PC-9 (cell line): Measurements from ENCODE around the gene PPP2R5C. TPM values are rescaled to one million over a fixed set of nuclear protein-coding genes. Genes with fewer than 3 reads are reported as not detected.

Experiments
- BruUV-seq: library from RNA; stranded (reverse); fragments of 400-500 nt; replicated peaks from 2 replicates; lab custom pipeline; 2021; lab: Mats Ljungman, UMichigan
- CTCF ChIA-PET: fragments of 300-600 bp; sonication (Branson Sonifier 250); formaldehyde crosslinking; loops from one replicate; lab custom pipeline; 2022; ENCODE audit warnings: antibody characterized with exemption; lab: Charles Lee
- POLR2A ChIA-PET: fragments of 300-600 bp; sonication (Branson Sonifier 250); formaldehyde crosslinking; loops from one replicate; lab custom pipeline; 2022; ENCODE audit warnings: antibody characterized with exemption; ENCODE audit not compliant: unreplicated experiment; lab: Charles Lee
- DNase-seq, 2 experiments: peaks; one replicate each; pipeline versions ENCODE4 v3.0.0 to v3.0.0-alpha.2; 2015 to 2022; ENCODE audit warnings: mixed read lengths in 1 of 2
- H2AFZ ChIP-seq: fragments of 200-600 bp; sonication (generic); 2 replicates; pipeline ENCODE4 v1.8.1; 2017; ENCODE audit warnings: antibody characterized with exemption
- H3F3A ChIP-seq: fragments of 200-600 bp; sonication (generic); 2 replicates; pipeline ENCODE4 v1.8.1; 2017; ENCODE audit warnings: antibody characterized with exemption, mild to moderate bottlenecking, low read depth; ENCODE audit not compliant: insufficient read depth
- H3K27ac ChIP-seq: fragments of 200-600 bp; sonication (generic); 2 replicates; pipeline ENCODE4 v1.6.1; 2016; ENCODE audit warnings: mixed run types
- H3K27me3 ChIP-seq: fragments of 200-600 bp; sonication (generic); 2 replicates; pipeline ENCODE4 v1.6.1; 2016; ENCODE audit warnings: low read depth, mixed run types; ENCODE audit not compliant: insufficient read depth
- H3K36me3 ChIP-seq: fragments of 200-600 bp; sonication (generic); 2 replicates; pipeline ENCODE4 v1.6.1; 2016; ENCODE audit warnings: low read depth, mixed run types
- H3K4me1 ChIP-seq: fragments of 200-600 bp; sonication (generic); replicated peaks from 2 replicates; pipeline ENCODE4 v1.6.1; 2016; ENCODE audit warnings: mixed run types; ENCODE audit not compliant: insufficient read depth
- H3K4me2 ChIP-seq: fragments of 200-600 bp; sonication (generic); 2 replicates; pipeline ENCODE4 v1.6.1; 2017; ENCODE audit warnings: mixed run types
- H3K4me3 ChIP-seq: fragments of 200-600 bp; sonication (generic); 2 replicates; pipeline ENCODE4 v1.6.1; 2016; ENCODE audit warnings: mixed run types
- H3K79me2 ChIP-seq: fragments of 200-600 bp; sonication (generic); 2 replicates; pipeline ENCODE4 v1.6.1; 2017; ENCODE audit warnings: low read depth, mixed run types
- H3K9me2 ChIP-seq: fragments of 200-600 bp; sonication (generic); 2 replicates; pipeline ENCODE4 v1.8.1; 2017; ENCODE audit warnings: mild to moderate bottlenecking; ENCODE audit not compliant: insufficient read depth
- H3K9me3 ChIP-seq: fragments of 200-600 bp; sonication (generic); 2 replicates; pipeline ENCODE4 v1.8.1; 2016; ENCODE audit warnings: low read depth; ENCODE audit not compliant: insufficient read depth
- H4K20me1 ChIP-seq: fragments of 200-600 bp; sonication (generic); 2 replicates; pipeline ENCODE4 v1.8.1; 2017; ENCODE audit not compliant: insufficient read depth
- EZH2 ChIP-seq: fragments of 200-600 bp; sonication (generic); IDR thresholded peaks from 2 replicates; pipeline ENCODE4 v1.8.0; 2017; ENCODE audit warnings: antibody characterized with exemption, low read depth
- intact Hi-C: fragments of 100-400 bp; cut with micrococcal nuclease; formaldehyde crosslinking; loops from one replicate; pipeline ENCODE4 v1.10.0; 2022; ENCODE audit not compliant: unreplicated experiment
- total RNA-seq: library from RNA; stranded (reverse); gene quantifications from 2 replicates; pipeline ENCODE4 v1.2.3, GENCODE V29; 2021
- TF ChIP-seq, protein P1 (sequence below): fragments of 200-600 bp; sonication (generic); conservative IDR thresholded peaks from 2 replicates; pipeline ENCODE4 v1.6.1; 2017; ENCODE audit warnings: mixed run types, antibody characterized with exemption, mild to moderate bottlenecking, moderate library complexity

Gene PPP2R5C
- total RNA-seq, 1 experiment from 2014 or later = 401 TPM

DNA sequence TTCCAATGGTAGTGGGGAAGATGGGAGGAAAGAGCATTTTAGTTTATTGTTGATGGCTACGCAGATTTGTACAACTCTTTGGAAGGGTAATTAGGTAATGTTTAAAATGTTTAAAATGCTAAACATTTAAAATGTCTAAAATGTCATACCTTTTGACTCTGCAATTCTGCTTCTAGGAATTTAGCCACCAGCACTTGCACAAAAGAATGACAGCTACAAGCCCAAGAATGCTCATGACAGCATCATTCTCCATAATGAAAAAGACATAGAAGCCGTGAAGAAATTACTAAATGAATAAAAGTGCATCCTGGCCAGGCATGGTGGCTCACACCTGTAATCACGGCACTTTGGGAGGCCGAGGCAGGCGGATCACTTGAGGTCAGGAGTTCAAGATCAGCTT, 182.9 kb downstream of the PPP2R5C start:
- CTCF ChIA-PET = no interaction called here
- no TSS peak for BruUV-seq

DNA sequence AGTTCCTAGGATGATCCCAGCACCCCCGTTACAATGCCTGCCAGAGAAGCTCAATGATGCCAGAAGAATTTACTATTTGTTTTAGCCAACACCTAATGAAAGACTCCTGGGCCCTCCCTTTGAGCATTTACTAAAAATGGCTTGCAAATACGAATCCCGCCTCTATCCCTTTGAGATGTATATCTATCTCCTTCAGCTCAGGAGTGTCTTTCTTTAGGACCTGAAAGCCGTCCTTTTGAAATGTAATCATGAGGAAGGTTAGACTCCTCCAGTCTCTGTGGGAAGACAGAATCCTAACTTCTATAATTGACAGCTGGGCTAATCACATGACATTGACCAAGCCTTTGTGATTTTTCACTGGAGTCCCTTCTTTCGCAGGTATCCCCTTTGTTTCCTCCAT, 183.7 kb downstream of the PPP2R5C start:
- Histone ChIP-seq H3K4me3 (no peak overlapping the region), H3K4me1 (peaks cover 18% of the 10 kb centered on the region), H4K20me1 (no peaks in the 10 kb centered on the region), H3K4me2 (no peak overlapping the region), H3K27ac (no peak overlapping the region), H3F3A (peaks cover 28% of the 10 kb centered on the region), H3K27me3 (no peaks in the 10 kb centered on the region), H3K9me3 (no peaks in the 10 kb centered on the region), H3K9me2 (no peaks in the 10 kb centered on the region), H3K36me3 (no peaks in the 10 kb centered on the region), H2AFZ (no peak overlapping the region), H3K79me2 (peaks cover 18% of the 10 kb centered on the region)
- intact Hi-C loops = loop anchor here (5.0 kb wide), 2 partner anchors 133 to 152 kb away; no protein-coding TSS in a partner anchor
- CTCF ChIA-PET = interaction anchor here (0.7 kb wide), 1 partner anchor 53 kb away, joined by 3 read pairs; no protein-coding TSS in a partner anchor
- POLR2A ChIA-PET = no interaction called here
- no peak for DNase-seq
- TF ChIP-seq EZH2 = no peak
- TF ChIP-seq, protein P1, sequence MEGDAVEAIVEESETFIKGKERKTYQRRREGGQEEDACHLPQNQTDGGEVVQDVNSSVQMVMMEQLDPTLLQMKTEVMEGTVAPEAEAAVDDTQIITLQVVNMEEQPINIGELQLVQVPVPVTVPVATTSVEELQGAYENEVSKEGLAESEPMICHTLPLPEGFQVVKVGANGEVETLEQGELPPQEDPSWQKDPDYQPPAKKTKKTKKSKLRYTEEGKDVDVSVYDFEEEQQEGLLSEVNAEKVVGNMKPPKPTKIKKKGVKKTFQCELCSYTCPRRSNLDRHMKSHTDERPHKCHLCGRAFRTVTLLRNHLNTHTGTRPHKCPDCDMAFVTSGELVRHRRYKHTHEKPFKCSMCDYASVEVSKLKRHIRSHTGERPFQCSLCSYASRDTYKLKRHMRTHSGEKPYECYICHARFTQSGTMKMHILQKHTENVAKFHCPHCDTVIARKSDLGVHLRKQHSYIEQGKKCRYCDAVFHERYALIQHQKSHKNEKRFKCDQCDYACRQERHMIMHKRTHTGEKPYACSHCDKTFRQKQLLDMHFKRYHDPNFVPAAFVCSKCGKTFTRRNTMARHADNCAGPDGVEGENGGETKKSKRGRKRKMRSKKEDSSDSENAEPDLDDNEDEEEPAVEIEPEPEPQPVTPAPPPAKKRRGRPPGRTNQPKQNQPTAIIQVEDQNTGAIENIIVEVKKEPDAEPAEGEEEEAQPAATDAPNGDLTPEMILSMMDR = no peak
- BruUV-seq = no TSS peak

More for the DNA sequence above, 182.9 kb downstream of the PPP2R5C start:
- Histone ChIP-seq H3K27ac (no peak overlapping the region), H3K9me3 (no peaks in the 10 kb centered on the region), H3F3A (peaks cover 24% of the 10 kb centered on the region), H3K4me2 (no peak overlapping the region), H3K4me3 (no peak overlapping the region), H3K27me3 (no peaks in the 10 kb centered on the region), H3K79me2 (peaks cover 11% of the 10 kb centered on the region), H3K4me1 (peaks cover 11% of the 10 kb centered on the region), H2AFZ (no peak overlapping the region), H3K9me2 (no peaks in the 10 kb centered on the region), H3K36me3 (no peaks in the 10 kb centered on the region), H4K20me1 (no peaks in the 10 kb centered on the region)
- POLR2A ChIA-PET = interaction anchor here (0.6 kb wide), 1 partner anchor 238 kb away, joined by 3 read pairs; no protein-coding TSS in a partner anchor
- intact Hi-C loops = no loop called here
- TF ChIP-seq EZH2 = no peak
- TF ChIP-seq, protein P1 = no peak
- no peak for DNase-seq

DNA sequence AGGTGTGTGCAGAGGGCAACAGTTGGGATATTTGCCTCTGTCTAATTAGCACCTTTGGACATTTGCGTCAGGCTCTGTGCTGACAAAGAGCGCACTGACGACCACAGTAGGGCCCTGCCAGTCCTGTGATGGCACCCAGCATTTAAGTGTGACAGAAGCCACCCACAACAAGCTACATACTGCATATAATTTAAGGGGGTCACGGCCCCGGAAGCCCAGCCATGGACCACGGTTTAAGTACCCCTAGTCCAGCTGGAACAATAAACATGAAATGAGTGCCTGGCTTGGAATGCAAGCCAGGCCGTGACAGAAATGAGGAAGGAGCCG, 186.0 kb downstream of the PPP2R5C start:
- intact Hi-C loops = loop anchor here (5.0 kb wide), 2 partner anchors 135 to 150 kb away; no protein-coding TSS in a partner anchor
- peak overlapping the region; percentile 80 for H2AFZ ChIP-seq

More for the DNA sequence above, 186.0 kb downstream of the PPP2R5C start:
- Histone ChIP-seq H3K4me2 (peak overlapping the region; percentile 88), H3K36me3 (no peaks in the 10 kb centered on the region), H3F3A (peaks cover 44% of the 10 kb centered on the region), H3K79me2 (peaks cover 24% of the 10 kb centered on the region), H3K27ac (peak overlapping the region; percentile 93), H4K20me1 (no peaks in the 10 kb centered on the region), H3K27me3 (no peaks in the 10 kb centered on the region), H3K4me1 (peaks cover 20% of the 10 kb centered on the region), H3K9me3 (no peaks in the 10 kb centered on the region), H3K4me3 (peak overlapping the region; percentile 83), H3K9me2 (no peaks in the 10 kb centered on the region)
- TF ChIP-seq, protein P1 = no peak
- TF ChIP-seq EZH2 = no peak
- DNase-seq = no peak
- ChIA-PET POLR2A (interaction anchor here (0.5 to 0.6 kb wide), 3 partner anchors 57 to 240 kb away, joined by 3 to 25 read pairs (median 9); no protein-coding TSS in a partner anchor), CTCF (interaction anchor here (1.7 to 1.8 kb wide), 2 partner anchors 177 to 240 kb away, joined by 6 to 7 read pairs; no protein-coding TSS in a partner anchor)
- BruUV-seq = TSS peak; percentile 67
